ENCODE data around the gene PTPRT.

Gene PTPRT

GRCh38 chr20:42484790-42485375 is 704.8 kb downstream of the PTPRT start:
- no peak for DNase-seq (ENCODE audit: low read depth in 2 of 2, low spot score in 1 of 2)

GRCh38 chr20:42484335-42484734 is 705.4 kb downstream of the PTPRT start:
- DNase-seq (ENCODE audit: low read depth in 2 of 2, low spot score in 1 of 2) = no peak

GRCh38 chr20:42483730-42484303 is 705.9 kb downstream of the PTPRT start:
- no peak for DNase-seq (ENCODE audit: low read depth in 2 of 2, low spot score in 1 of 2)

GRCh38 chr20:42482808-42483207 is 706.9 kb downstream of the PTPRT start:
- DNase-seq (ENCODE audit: low read depth in 2 of 2, low spot score in 1 of 2) = no peak

- no peak for DNase-seq (ENCODE audit: low read depth in 2 of 2, low spot score in 1 of 2)
Measured at GRCh38 chr20:42475773-42476172, 713.9 kb downstream of the PTPRT start.

GRCh38 chr20:42474646-42475045 is 715.1 kb downstream of the PTPRT start:
- DNase-seq (ENCODE audit: low read depth in 2 of 2, low spot score in 1 of 2) = no peak

GRCh38 chr20:42472198-42472597 is 717.5 kb downstream of the PTPRT start:
- DNase-seq (ENCODE audit: low read depth in 2 of 2, low spot score in 1 of 2) = no peak

- DNase-seq (ENCODE audit: low read depth in 2 of 2, low spot score in 1 of 2) = no peak
Measured at GRCh38 chr20:42461965-42462593, 727.6 kb downstream of the PTPRT start.

- no peak for DNase-seq (ENCODE audit: low read depth in 2 of 2, low spot score in 1 of 2)
Measured at GRCh38 chr20:42461291-42461690, 728.4 kb downstream of the PTPRT start.

GRCh38 chr20:42447270-42447669 is 742.4 kb downstream of the PTPRT start:
- no peak for DNase-seq (ENCODE audit: low read depth in 2 of 2, low spot score in 1 of 2)

GRCh38 chr20:42444799-42445198 is 744.9 kb downstream of the PTPRT start:
- DNase-seq (ENCODE audit: low read depth in 2 of 2, low spot score in 1 of 2) = no peak

- no peak for DNase-seq (ENCODE audit: low read depth in 2 of 2, low spot score in 1 of 2)
Measured at GRCh38 chr20:42443200-42443599, 746.5 kb downstream of the PTPRT start.

- no peak for DNase-seq (ENCODE audit: low read depth in 2 of 2, low spot score in 1 of 2)
Measured at GRCh38 chr20:42442716-42443115, 747.0 kb downstream of the PTPRT start.

- no peak for DNase-seq (ENCODE audit: low read depth in 2 of 2, low spot score in 1 of 2)
Measured at GRCh38 chr20:42441864-42442331, 747.8 kb downstream of the PTPRT start.

- no peak for DNase-seq (ENCODE audit: low read depth in 2 of 2, low spot score in 1 of 2)
Measured at GRCh38 chr20:42441196-42441863, 748.4 kb downstream of the PTPRT start.

GRCh38 chr20:42435230-42435629 is 754.5 kb downstream of the PTPRT start:
- no peak for DNase-seq (ENCODE audit: low read depth in 2 of 2, low spot score in 1 of 2)

- DNase-seq (ENCODE audit: low read depth in 2 of 2, low spot score in 1 of 2) = no peak
Measured at GRCh38 chr20:42432496-42433334, 757.0 kb downstream of the PTPRT start.

GRCh38 chr20:42430598-42430997 is 759.1 kb downstream of the PTPRT start:
- DNase-seq (ENCODE audit: low read depth in 2 of 2, low spot score in 1 of 2) = no peak

- no peak for DNase-seq (ENCODE audit: low read depth in 2 of 2, low spot score in 1 of 2)
Measured at GRCh38 chr20:42429761-42430458, 759.8 kb downstream of the PTPRT start.

- DNase-seq (ENCODE audit: low read depth in 2 of 2, low spot score in 1 of 2) = no peak
Measured at GRCh38 chr20:42419814-42420532, 769.7 kb downstream of the PTPRT start.

All from stimulated activated CD8-positive, alpha-beta memory T cell treated with anti-CD3 and anti-CD28 coated beads, Interleukin-4, amount 100 ng/mL, for 1 hour (primary cell).